Breast epithelium (tissue), 4 donors: Measurements from ENCODE around the gene RHOT1. TPM values are rescaled to one million over a fixed set of nuclear protein-coding genes. Genes with fewer than 3 reads are reported as not detected.
"Not testable (repeated sequence)": the region's sequence is repeated elsewhere in the genome, so short reads cannot be mapped to it uniquely, and the experiment has no call there.

Source experiments
- DNase-seq, 2 donors: peaks; one replicate each; pipeline ENCODE4 v3.0.0-alpha.2; 2019; ENCODE audit warnings: low spot score in 2 of 2
- H3K27ac ChIP-seq, 2 donors: fragments of 200-600 bp; sonication (generic) in 1 of 2; one replicate each; pipeline ENCODE4 v1.5.1; 2016 to 2019; ENCODE audit warnings: mild to moderate bottlenecking in 1 of 2
- H3K27me3 ChIP-seq, 2 donors: fragments of 200-600 bp; sonication (generic) in 1 of 2; one replicate each; pipeline versions ENCODE4 v1.5.1 to v1.6.0; 2017 to 2019; ENCODE audit warnings: control low read depth in 1 of 2, mild to moderate bottlenecking in 1 of 2
- H3K36me3 ChIP-seq: fragments of 200-600 bp; one replicate; pipeline ENCODE4 v1.5.1; 2019
- H3K4me1 ChIP-seq, 2 donors: fragments of 200-600 bp; sonication (generic); one replicate each; pipeline ENCODE4 v1.5.1; 2016 to 2019; ENCODE audit warnings: control low read depth in 1 of 2
- H3K4me3 ChIP-seq, 3 donors: fragments of 200-600 bp; sonication (generic); 1 replicate in 2 of 3; 2 replicates in 1 of 3; pipeline ENCODE4 v1.5.1; 2016 to 2019; ENCODE audit warnings: mild to moderate bottlenecking in 3 of 3, moderate library complexity in 2 of 3
- H3K9me3 ChIP-seq, 2 donors: fragments of 200-600 bp; sonication (generic) in 1 of 2; one replicate each; pipeline ENCODE4 v1.5.1; 2016 to 2019; ENCODE audit warnings: control low read depth in 1 of 2
- POLR2A ChIP-seq: fragments of 450-650 bp; IDR thresholded peaks from one replicate; pipeline ENCODE4 v1.6.1; 2016; ENCODE audit warnings: antibody characterized with exemption, mild to moderate bottlenecking, moderate library complexity
- POLR2AphosphoS5 ChIP-seq, 3 donors: sonication (generic); formaldehyde crosslinking; IDR thresholded peaks; one replicate each; pipeline ENCODE4 v1.6.1; 2017; ENCODE audit warnings: antibody characterized with exemption in 3 of 3
- intact Hi-C: fragments of 100-400 bp; cut with DNase I; formaldehyde crosslinking; loops from one replicate; pipeline ENCODE4 v1.15.1; 2023; ENCODE audit warnings: low total_unique reads
- total RNA-seq, 3 donors: library from RNA; depleted of rRNA; stranded (reverse); fragments of >200 nt; gene quantifications; one replicate each; pipeline ENCODE4 v1.1.0, GENCODE V29; 2016
- TF ChIP-seq, protein P1 (sequence below), 3 donors: fragments of 450-650 bp; IDR thresholded peaks; one replicate each; pipeline ENCODE4 v1.5.1; 2016 to 2017; ENCODE audit warnings: antibody characterized with exemption in 3 of 3, mild to moderate bottlenecking in 3 of 3, moderate library complexity in 3 of 3

The RHOT1 gene
- total RNA-seq, 3 donors from 2014 or later = 62.9 to 74.6 (median 72.0) TPM

DNA sequence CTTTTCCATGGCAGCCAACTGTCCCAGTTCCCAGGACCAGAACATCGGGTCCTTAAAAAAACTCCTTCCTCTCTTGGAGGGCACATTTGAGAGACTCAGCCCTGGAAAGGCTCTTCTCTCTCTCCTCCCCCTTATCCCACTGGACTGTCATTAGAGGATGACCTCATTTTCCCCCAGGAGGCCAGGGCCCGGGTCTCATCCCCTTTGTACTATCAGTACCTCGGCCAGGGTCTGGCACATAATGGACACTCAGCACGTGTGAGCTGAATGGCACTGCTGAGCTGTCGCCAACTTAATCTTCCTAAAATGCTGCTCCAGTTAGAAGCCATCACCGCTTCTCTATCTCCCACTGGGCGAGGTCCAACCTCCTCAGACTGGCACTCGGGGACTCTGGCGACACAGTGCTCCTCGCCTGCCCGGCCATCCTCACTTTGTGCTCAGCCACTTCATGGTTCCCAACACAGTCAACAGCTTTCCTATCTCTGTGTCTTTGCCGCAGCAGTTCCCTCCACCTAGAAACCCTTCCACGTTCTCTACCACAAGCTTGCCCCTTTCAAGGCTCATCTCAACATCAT lies 119.7 kb downstream of the RHOT1 start:
- H3K4me3 ChIP-seq = no peak overlapping the region
- H3K4me1 ChIP-seq = peaks cover 3 to 6% of the 10 kb centered on the region in 2 donors
- intact Hi-C loops = no loop called here
- H3K27me3 ChIP-seq = no peaks in the 10 kb centered on the region
- no peaks in the 10 kb centered on the region for H3K36me3 ChIP-seq
- TF ChIP-seq, protein P1, sequence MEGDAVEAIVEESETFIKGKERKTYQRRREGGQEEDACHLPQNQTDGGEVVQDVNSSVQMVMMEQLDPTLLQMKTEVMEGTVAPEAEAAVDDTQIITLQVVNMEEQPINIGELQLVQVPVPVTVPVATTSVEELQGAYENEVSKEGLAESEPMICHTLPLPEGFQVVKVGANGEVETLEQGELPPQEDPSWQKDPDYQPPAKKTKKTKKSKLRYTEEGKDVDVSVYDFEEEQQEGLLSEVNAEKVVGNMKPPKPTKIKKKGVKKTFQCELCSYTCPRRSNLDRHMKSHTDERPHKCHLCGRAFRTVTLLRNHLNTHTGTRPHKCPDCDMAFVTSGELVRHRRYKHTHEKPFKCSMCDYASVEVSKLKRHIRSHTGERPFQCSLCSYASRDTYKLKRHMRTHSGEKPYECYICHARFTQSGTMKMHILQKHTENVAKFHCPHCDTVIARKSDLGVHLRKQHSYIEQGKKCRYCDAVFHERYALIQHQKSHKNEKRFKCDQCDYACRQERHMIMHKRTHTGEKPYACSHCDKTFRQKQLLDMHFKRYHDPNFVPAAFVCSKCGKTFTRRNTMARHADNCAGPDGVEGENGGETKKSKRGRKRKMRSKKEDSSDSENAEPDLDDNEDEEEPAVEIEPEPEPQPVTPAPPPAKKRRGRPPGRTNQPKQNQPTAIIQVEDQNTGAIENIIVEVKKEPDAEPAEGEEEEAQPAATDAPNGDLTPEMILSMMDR (IDR thresholded peaks at IDR 0.05) = no peak
- TF ChIP-seq POLR2AphosphoS5 (IDR thresholded peaks at IDR 0.05) (no peak), POLR2A (no peak)
- H3K9me3 ChIP-seq = no peaks in the 10 kb centered on the region
- no peak overlapping the region for H3K27ac ChIP-seq
- DNase-seq = no peak

DNA sequence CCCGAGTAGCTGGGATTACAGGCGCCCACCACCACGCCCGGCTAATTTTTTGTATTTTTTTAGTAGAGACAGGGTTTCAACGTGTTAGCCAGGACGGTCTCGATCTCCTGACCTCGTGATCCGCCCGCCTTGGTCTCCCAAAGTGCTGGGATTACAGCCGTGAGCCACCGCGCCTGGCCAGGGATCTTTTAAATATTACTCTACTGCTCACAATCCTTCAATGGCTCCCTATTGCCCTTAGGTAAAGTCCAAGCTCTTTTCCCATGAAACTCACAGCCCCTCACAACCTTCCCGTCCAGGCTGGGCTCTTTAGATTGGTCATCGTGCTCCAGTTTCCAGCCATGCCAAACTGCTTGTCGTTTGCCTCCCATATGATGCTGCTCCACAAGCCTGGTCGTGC lies 121.2 kb downstream of the RHOT1 start:
- H3K27ac ChIP-seq, H3K36me3 ChIP-seq, DNase-seq, intact Hi-C loops, H3K9me3 ChIP-seq, H3K27me3 ChIP-seq, H3K4me1 ChIP-seq, H3K4me3 ChIP-seq: not testable (repeated sequence)

DNA sequence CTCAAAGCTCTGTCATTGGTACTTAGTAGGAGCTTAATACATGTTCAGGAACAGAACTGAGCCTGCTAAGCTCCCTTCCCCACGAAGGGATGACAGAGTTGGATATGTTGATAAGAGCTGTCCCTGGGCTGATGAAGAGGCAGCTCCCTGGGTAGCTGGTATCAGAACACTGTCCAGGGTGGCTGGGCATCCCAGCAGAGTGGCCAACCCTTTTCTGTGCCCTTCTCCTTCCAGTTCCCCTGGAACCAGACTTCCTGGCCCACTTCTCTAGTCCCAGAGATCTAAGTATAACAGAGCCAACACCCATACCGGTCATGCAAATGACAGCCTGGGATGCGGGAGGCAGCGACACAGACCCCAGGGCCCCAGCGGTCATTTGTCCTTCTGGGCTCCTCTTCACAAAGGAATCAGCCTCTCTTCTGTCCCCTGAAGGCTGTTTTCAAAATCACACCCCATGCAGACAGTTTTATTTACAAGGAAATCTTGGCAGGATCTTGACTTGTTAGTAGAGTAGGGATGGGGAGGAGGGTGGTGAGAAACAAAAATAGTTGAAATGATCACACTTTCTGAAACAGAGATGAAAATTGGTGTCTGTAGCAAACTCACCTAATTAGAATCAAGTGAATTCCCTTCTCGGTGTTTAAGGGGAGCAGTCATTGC lies 122.0 kb downstream of the RHOT1 start:
- H3K27ac ChIP-seq = no peak overlapping the region
- TF ChIP-seq POLR2A = no peak
- TF ChIP-seq, protein P1 (IDR thresholded peaks at IDR 0.05) = no peak
- no peak for TF ChIP-seq POLR2AphosphoS5 (IDR thresholded peaks at IDR 0.05)
- no peak for DNase-seq
- no peaks in the 10 kb centered on the region for H3K36me3 ChIP-seq
- H3K4me3 ChIP-seq = no peak overlapping the region
- H3K4me1 ChIP-seq = peaks cover 6 to 10% of the 10 kb centered on the region in 2 donors
- intact Hi-C loops = no loop called here
- no peaks in the 10 kb centered on the region for H3K27me3 ChIP-seq
- no peaks in the 10 kb centered on the region for H3K9me3 ChIP-seq

DNA sequence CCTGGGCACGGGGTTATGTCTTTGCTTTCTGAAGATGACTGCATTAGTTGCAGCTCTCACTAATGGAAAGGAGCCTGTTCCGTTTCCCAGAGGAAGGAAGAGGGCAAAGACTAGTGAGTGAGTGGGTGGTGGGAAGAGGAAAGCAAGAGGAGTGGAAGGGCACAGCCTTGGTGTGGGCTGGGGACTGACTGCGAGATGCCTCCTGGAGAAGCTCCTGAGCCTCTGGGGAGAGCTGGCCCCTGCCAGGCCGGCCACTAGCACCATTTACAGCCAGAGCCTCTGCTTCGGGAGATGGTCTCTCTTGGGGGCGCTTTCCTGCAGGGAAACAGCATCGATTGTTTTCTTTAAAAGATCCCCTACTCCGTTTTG lies 122.5 kb downstream of the RHOT1 start:
- H3K9me3 ChIP-seq = no peaks in the 10 kb centered on the region
- peaks cover 6 to 10% of the 10 kb centered on the region in 2 donors for H3K4me1 ChIP-seq
- H3K27me3 ChIP-seq = no peaks in the 10 kb centered on the region
- DNase-seq = no peak
- no peak for TF ChIP-seq POLR2A
- TF ChIP-seq, protein P1 (IDR thresholded peaks at IDR 0.05) = no peak
- TF ChIP-seq POLR2AphosphoS5 (IDR thresholded peaks at IDR 0.05) = no peak
- intact Hi-C loops = no loop called here
- H3K4me3 ChIP-seq = peak overlapping the region; percentile 58 to 90 (median 63)
- H3K36me3 ChIP-seq = no peaks in the 10 kb centered on the region
- peak overlapping the region in 1 of 2 donors; percentile 59 for H3K27ac ChIP-seq

DNA sequence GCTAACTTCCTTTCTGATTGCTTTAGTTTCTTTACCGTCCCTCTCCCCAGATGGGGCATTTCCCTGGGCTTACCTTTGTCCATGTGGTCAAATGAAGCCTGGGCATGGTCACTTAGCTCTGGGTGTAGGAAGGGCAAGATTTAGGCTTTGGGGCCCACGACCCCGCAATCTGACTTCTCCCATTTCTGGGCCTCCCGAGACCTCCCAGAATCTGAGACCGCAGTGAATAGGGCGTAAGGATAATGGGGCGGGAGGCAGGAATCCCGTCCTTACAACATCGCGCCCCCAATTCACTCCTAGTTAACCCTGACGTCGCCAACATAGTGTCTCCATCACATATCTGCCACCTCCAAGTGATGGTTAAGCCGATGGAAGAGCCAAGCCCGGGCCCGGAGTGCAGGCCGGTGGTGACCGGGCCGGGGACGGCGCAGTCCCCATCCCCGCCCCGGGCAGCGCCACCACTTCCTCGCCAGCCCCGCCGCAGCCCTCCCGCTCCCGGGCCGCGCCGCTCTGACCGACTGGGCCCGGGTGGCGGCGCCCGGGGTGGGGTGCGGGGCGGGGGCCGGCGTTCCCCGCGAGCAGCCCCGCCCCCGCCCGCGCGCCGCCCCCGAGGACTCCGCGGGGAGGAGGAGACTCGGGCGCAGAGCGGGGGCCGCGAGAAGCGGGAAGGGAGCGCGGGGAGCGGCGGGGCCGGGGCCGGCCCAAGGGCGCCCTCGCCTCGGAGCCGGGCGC lies 123.1 kb downstream of the RHOT1 start, which contains the start of gene RHBDL3:
TSS of gene RHBDL3 (plus strand) at position 641 of the 732 bp plus-strand sequence. CDS start 358 bp downstream, outside the sequence.
- Histone ChIP-seq H3K9me3 (no peaks in the 10 kb centered on the region), H3K4me1 (peaks cover 6 to 10% of the 10 kb centered on the region in 2 donors), H3K27ac (peak within 1 kb of the TSS in 1 of 2 donors; percentile 59), H3K36me3 (no peaks in the 10 kb centered on the region), H3K4me3 (peak within 1 kb of the TSS; percentile 58 to 90 (median 63)), H3K27me3 (no peaks in the 10 kb centered on the region)
- TF ChIP-seq POLR2A = no peak
- TF ChIP-seq, protein P1 (IDR thresholded peaks at IDR 0.05) = no peak
- TF ChIP-seq POLR2AphosphoS5 (IDR thresholded peaks at IDR 0.05) = no peak
- no peak for DNase-seq
- intact Hi-C loops = no loop called here
